ENCODE data around the gene COL2A1. TPM values are rescaled to one million over a fixed set of nuclear protein-coding genes. Genes with fewer than 3 reads are reported as not detected.
"Not testable (repeated sequence)": the region's sequence is repeated elsewhere in the genome, so short reads cannot be mapped to it uniquely, and the experiment has no call there.

The COL2A1 gene
- total RNA-seq, 2 donors from 2014 or later: not detected

- peak; percentile 98 for DNase-seq (ENCODE audit: low spot score)
- intact Hi-C loops (cut with DNase I): no loop called here
These were observed 40.8 kb downstream of the COL2A1 start, which contains the start of gene TMEM106C for GRCh38 chr12:47963340-47964040. TMEM106C (plus strand) TSS chr12:47963596; CDS start chr12:47964237, 641 bp downstream.

DNA sequence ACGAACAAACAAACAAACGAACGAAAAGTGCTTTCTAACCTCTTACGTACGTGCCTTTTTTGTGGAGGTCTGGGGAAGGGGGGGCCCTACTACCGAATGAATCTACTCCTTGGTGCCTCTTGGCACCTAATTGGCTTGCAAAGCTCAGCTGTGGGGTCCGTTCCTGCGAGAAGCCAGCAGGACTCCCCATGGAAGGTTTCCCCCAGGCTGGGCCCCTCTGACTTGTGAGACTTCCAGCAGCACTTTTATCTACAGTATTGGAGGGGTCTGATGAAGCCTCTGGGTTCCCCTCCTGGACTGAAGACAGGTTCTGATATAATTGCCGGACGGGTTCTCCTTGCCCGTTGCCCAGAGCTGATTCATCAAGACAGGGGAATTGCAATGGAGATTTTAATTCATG is 42.1 kb downstream of the COL2A1 start:
- intact Hi-C loops (cut with DNase I): no loop called here
- no peak for DNase-seq (ENCODE audit: low spot score)

DNA sequence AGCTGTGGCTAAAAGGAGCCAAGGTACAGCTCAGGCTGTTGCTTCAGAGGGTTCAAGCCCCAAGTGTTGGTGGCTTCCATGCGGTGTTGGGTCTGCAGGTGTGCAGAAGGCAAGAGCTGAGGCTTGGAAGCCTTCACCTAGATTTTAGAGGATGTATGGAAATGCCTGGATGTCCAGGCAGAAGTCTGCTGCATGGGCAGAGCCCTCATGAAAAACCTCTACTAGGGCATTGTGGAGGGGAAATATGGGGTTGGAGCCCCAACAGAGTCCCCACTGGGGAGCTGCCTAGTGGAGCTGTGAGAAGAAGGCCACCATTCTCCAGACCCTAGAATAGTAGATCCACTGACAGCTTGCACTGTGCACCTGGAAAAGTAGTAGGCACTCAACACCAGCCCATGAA is 46.6 kb downstream of the COL2A1 start:
- intact Hi-C loops (cut with DNase I): loop anchor here in 1 of 2 donors (5.0 kb wide), 1 partner anchor 820 kb away; no protein-coding TSS in a partner anchor
- DNase-seq (ENCODE audit: low spot score): not testable (repeated sequence)

DNA sequence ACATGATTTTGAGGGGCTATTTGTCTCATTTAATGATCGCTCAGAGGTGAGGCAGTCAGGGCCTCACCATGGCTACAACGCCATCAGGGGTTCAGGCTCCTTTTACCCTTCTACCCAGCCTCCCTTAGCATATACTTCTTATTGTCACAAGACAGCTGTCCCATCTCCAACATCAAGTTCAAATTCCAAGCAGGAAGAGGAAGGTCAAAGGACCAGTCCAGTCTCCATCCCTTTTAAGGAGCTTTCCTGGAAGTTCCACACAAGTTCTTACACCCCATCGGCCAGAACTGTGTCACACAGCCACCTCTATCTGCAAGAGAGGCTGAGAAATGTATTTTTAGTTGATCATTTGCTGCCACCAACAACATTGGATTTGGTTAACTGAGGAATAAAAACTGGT is 49.2 kb downstream of the COL2A1 start:
- intact Hi-C loops (cut with DNase I): loop anchor here in 1 of 2 donors (5.0 kb wide), 1 partner anchor 822 kb away; no protein-coding TSS in a partner anchor
- DNase-seq (ENCODE audit: low spot score): no peak

- no peak for DNase-seq (ENCODE audit: low spot score)
- intact Hi-C loops (cut with DNase I): loop anchor here in 1 of 2 donors (5.0 kb wide), 1 partner anchor 823 kb away; no protein-coding TSS in a partner anchor
These were observed 49.7 kb downstream of the COL2A1 start for GRCh38 chr12:47954467-47955045.

DNA sequence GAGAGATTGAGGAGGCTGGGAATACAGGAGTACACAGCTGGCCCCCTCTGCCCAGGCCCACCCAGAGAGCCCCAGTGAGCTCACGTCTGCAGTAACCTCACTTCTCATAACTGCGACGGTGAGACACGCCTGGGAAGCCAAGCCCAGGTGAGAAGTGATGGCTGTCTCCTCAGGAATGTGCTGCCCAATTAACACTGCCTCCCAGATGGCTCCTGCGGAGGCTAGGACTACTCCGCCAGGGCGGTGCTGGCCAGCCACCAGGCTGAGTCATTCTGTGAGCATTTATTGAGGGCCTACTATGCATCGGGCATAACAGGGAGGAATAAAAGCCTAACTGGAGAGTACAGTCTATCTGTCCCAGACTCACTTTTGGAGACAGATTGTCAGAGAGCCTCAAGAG is 50.2 kb downstream of the COL2A1 start:
- no peak for DNase-seq (ENCODE audit: low spot score)
- intact Hi-C loops (cut with DNase I): no loop called here

- DNase-seq (ENCODE audit: low spot score): no peak
- intact Hi-C loops (cut with DNase I): no loop called here
These were observed 53.3 kb downstream of the COL2A1 start for GRCh38 chr12:47950856-47951468.

- DNase-seq (ENCODE audit: low spot score): peak; percentile 94
- intact Hi-C loops (cut with DNase I): no loop called here
These were observed 54.6 kb downstream of the COL2A1 start for GRCh38 chr12:47949441-47950341.

DNA sequence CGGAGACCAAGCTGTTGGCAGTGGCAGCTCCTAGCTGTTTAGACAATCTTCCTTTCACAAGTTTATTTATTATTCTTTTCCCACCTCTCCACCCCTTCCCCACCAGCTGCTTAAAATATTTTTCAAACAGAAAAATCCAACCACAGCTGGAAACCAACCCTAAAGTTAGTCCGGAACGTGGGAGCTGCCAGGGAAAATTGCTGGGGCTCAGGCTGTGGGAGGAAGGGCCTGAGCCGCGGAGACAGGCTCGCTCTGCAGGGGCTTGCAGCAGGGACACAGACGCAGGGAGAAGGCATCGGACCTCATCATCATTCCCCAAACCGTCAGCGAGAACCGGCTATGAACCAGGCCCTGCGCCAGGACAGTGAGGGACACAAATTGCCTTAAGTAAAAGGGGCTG is 56.9 kb downstream of the COL2A1 start:
- intact Hi-C loops (cut with DNase I): no loop called here
- DNase-seq (ENCODE audit: low spot score): no peak

GRCh38 chr12:47946413-47947323 is 57.6 kb downstream of the COL2A1 start:
- intact Hi-C loops (cut with DNase I): no loop called here
- DNase-seq (ENCODE audit: low spot score): no peak

DNA sequence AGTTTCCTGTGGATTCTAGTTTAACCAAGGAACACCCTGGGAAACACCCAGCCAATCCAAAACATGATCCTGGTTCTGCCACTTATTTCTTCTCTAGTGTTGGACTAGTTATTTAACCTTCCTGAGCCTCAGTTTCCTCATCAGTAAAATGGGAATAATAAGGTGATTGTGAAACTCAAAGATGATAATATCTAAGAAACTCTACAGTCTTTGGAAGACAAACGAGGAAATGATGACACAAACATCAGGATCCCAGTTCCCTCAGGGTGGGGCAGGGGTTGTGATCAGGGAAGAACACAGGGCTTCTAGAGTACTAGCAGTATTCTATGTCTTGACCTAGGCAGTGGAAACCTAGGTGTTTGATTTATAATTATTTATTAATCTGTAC is 58.9 kb downstream of the COL2A1 start:
- no peak for DNase-seq (ENCODE audit: low spot score)
- intact Hi-C loops (cut with DNase I): no loop called here

DNA sequence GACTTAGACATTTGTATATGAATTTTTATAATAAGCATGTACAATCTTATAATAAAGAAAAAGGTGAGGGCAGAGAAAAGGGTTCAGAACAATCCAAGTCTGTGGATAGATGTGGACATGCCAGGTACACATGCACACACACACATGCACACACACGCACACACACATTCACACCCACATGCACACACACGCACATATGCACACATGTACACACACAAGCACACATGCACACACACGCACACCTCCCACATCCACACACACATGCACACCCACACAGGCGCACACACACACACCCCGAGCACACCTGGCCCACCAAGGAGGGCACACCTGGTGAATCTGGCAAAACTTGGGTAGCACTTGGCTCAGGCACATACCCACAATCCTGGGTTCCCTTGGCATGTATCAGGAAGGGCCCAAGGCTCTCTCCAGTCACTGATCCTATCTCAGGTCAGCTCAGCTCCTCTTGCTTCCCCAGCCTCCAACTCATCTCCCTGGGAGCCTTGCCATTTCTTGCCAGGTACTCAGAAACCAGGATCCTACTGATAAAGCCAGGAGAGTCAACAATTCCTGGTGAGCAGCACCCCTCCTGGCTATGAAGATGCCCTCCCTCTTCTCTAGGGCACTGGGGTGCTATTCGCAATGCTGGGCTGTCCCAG is 59.5 kb downstream of the COL2A1 start:
- intact Hi-C loops (cut with DNase I): no loop called here
- no peak for DNase-seq (ENCODE audit: low spot score)

- no peak for DNase-seq (ENCODE audit: low spot score)
- intact Hi-C loops (cut with DNase I): no loop called here
These were observed 60.5 kb downstream of the COL2A1 start for GRCh38 chr12:47943623-47944340.

- DNase-seq (ENCODE audit: low spot score): no peak
- intact Hi-C loops (cut with DNase I): no loop called here
These were observed 61.6 kb downstream of the COL2A1 start for GRCh38 chr12:47942614-47943225.

GRCh38 chr12:47941871-47942613 is 62.2 kb downstream of the COL2A1 start:
- intact Hi-C loops (cut with DNase I): no loop called here
- no peak for DNase-seq (ENCODE audit: low spot score)

- no peak for DNase-seq (ENCODE audit: low spot score)
- intact Hi-C loops (cut with DNase I): no loop called here
These were observed 62.8 kb downstream of the COL2A1 start for GRCh38 chr12:47941475-47941780.

Data from posterior vena cava (tissue), 2 donors.